Spinal cord (tissue), 10 donors: ENCODE measurements around the gene HOXB13. TPM values are rescaled to one million over a fixed set of nuclear protein-coding genes. Genes with fewer than 3 reads are reported as not detected.

Experiments
- DNase-seq, 6 donors: peaks; one replicate each; pipeline versions ENCODE4 v3.0.0 to v3.0.0-alpha.2; 2013 to 2015; ENCODE audit warnings: low spot score in 6 of 6, low read depth in 4 of 6
- H3K27ac ChIP-seq: one replicate; pipeline ENCODE4 v1.5.1; 2013; ENCODE audit warnings: low read depth, low read length, control low read depth
- H3K27me3 ChIP-seq: one replicate; pipeline ENCODE4 v1.6.1; 2013; ENCODE audit warnings: low read length; ENCODE audit not compliant: control insufficient read depth, insufficient read depth
- H3K36me3 ChIP-seq: one replicate; pipeline ENCODE4 v1.6.1; 2013; ENCODE audit warnings: low read length; ENCODE audit not compliant: control insufficient read depth, insufficient read depth
- H3K4me1 ChIP-seq: one replicate; pipeline ENCODE4 v1.6.1; 2013; ENCODE audit warnings: low read length; ENCODE audit not compliant: control insufficient read depth, insufficient read depth
- H3K4me3 ChIP-seq: one replicate; pipeline ENCODE4 v1.5.1; 2013; ENCODE audit warnings: low read depth, low read length, control low read depth
- H3K9me3 ChIP-seq: one replicate; pipeline ENCODE4 v1.6.1; 2013; ENCODE audit warnings: low read length; ENCODE audit not compliant: control insufficient read depth, insufficient read depth
- WGBS: methylation state at CpG from one replicate; pipeline ENCODE4 v1.1.5; 2013; ENCODE audit warnings: missing lambda C conversion rate; ENCODE audit not compliant: insufficient coverage; 5-methylcytosine and 5-hydroxymethylcytosine counted together
- polyA plus RNA-seq, 2 donors: library from polyadenylated mRNA; unstranded; fragments of 120-200 nt; gene quantifications; one replicate each; pipeline ENCODE4 v1.2.1, GENCODE V29; 2013; ENCODE audit not compliant: insufficient read length in 2 of 2
- total RNA-seq, 2 donors: library from RNA; depleted of rRNA in 1 of 2; stranded (reverse); fragments of 120-200 nt in 1 of 2; fragments of >200 nt in 1 of 2; gene quantifications; one replicate each; pipeline versions ENCODE4 v1.2.3 to v1.2.4, GENCODE V29; 2013 to 2014
- donor health status: healthy.

HOXB13 gene
- total and polyA plus RNA-seq, 4 donors, result 0.40 TPM; not detected in 3

DNA sequence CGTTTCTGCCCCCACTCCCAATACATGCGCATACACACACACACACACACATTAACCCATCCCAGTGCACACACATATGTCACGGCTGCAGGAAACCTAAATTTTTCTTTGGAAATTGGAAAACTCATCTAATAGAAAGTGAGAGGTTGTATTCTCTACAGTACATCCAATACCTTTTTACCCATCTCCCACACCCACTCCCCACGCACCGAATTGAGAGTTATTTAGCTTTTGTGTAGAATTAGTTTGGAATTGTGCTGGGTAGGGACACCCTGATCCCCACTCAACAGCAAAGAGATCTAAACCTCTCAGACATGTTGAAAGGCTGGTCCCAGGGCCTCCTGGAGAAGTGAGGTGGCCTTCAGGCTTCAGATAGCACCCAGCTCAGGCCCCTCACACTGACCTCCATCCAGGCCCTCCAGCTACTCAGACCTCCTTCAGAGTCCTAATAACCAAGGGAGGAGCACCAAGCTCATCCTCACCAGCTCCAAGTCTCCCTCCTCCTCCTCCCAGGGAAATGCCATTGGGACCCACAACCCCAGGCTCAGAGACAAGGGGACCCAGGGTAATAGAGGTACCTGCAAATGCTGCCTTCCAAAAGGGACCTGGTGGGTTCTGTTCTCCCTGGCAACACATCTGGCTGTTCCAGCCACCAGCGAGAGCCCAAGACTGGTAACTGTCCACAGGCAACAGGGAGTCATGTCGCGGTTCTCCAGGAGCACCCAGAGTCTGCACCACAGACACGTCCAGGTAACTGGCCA lies 955 bp downstream of the HOXB13 start:
- peaks cover 100% of the 10 kb centered on the region for H3K27me3 ChIP-seq
- WGBS, result 27% methylated on average over 6 of the region's 9 CpGs
- H3K4me1 ChIP-seq, result peaks cover 43% of the 10 kb centered on the region
- H3K36me3 ChIP-seq, result no peaks in the 10 kb centered on the region
- no peak overlapping the region for H3K27ac ChIP-seq
- H3K4me3 ChIP-seq, result no peak overlapping the region
- H3K9me3 ChIP-seq, result no peaks in the 10 kb centered on the region
- no peak for DNase-seq

DNA sequence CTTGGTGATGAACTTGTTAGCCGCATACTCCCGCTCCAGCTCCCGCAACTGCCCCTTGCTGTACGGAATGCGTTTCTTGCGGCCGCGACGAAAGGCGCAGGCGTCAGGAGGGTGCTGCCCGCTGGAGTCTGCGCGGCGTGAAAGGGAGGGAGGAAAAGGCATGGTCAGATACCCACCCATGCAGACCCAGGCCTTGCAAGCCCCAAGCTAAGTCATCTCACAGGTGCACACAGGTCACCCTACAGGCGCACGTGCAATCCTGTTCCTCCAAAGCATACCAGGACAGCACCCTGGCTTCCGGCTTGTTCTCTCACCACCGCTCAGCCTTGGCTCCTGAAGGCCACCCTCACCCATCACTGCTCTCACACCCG lies 1.6 kb downstream of the HOXB13 start:
- WGBS, result 7% methylated on average over 20 of the region's 20 CpGs
- H3K4me1 ChIP-seq, result peaks cover 45% of the 10 kb centered on the region
- H3K9me3 ChIP-seq, result no peaks in the 10 kb centered on the region

GRCh38 chr17:48726114-48726915 lies 2.2 kb downstream of the HOXB13 start:
- 20% methylated on average over 13 of the region's 20 CpGs for WGBS
- Histone ChIP-seq H3K4me1 (peaks cover 45% of the 10 kb centered on the region), H3K27me3 (peaks cover 100% of the 10 kb centered on the region), H3K27ac (no peak overlapping the region), H3K36me3 (no peaks in the 10 kb centered on the region), H3K9me3 (no peaks in the 10 kb centered on the region), H3K4me3 (no peak overlapping the region)
- peak in 1 of 6 donors; percentile 25 for DNase-seq

More for the DNA sequence above, 1.6 kb downstream of the HOXB13 start:
- Histone ChIP-seq H3K4me3 (no peak overlapping the region), H3K27ac (no peak overlapping the region), H3K36me3 (no peaks in the 10 kb centered on the region), H3K27me3 (peaks cover 100% of the 10 kb centered on the region)
- no peak for DNase-seq

DNA sequence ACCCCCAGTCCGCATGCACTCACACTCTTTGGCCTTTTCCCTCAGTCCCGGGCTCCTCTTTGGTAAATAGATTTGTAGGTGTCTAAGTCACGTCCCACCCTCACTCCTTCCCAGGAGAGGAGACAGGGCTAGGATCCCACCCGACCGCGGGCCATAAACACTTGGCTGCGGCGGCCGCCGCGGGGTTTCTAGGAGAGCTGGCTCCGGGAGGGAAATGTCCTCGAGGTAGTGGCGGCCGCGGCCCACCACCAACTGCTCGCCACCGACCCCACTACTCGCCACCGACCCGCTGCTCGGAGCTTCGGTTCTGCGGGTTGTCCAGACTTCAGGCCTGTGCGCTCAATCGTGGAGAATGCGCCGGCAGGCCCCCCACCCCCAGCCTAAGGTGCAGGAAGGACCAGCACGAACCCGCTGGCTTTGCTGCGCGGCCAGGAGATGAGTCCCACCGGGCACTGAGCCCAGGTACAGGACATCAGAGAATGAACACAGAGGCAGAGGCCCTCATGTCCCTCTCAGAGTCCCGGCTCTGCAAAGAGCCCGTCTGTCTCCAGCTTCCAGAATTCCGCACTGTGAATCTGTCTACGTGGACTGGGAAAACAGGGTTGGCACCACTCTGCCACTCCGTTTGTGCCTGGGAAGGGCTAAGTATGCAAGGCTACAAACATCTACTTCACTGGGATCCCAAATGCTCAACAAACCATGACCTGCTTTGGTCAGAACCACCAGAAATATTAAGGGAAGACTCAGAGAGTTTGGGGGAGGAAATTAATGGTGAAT lies 3.1 kb downstream of the HOXB13 start:
- no peak for DNase-seq
- Histone ChIP-seq H3K4me1 (peaks cover 45% of the 10 kb centered on the region), H3K9me3 (no peaks in the 10 kb centered on the region), H3K27me3 (peaks cover 100% of the 10 kb centered on the region), H3K27ac (no peak overlapping the region), H3K36me3 (no peaks in the 10 kb centered on the region), H3K4me3 (no peak overlapping the region)
- WGBS, result 3% methylated on average over 34 of the region's 38 CpGs

GRCh38 chr17:48725004-48725287 lies 3.6 kb downstream of the HOXB13 start:
- 4% methylated on average over 14 of the region's 16 CpGs for WGBS
- H3K4me1 ChIP-seq, result peaks cover 47% of the 10 kb centered on the region
- no peak for DNase-seq
- no peaks in the 10 kb centered on the region for H3K9me3 ChIP-seq
- H3K27me3 ChIP-seq, result peaks cover 100% of the 10 kb centered on the region
- no peak overlapping the region for H3K4me3 ChIP-seq
- H3K36me3 ChIP-seq, result no peaks in the 10 kb centered on the region
- no peak overlapping the region for H3K27ac ChIP-seq

- whole genome bisulfite sequencing, result 5% methylated on average over 19 of the region's 32 CpGs
These were observed 4.1 kb downstream of the HOXB13 start for GRCh38 chr17:48724251-48725003.

DNA sequence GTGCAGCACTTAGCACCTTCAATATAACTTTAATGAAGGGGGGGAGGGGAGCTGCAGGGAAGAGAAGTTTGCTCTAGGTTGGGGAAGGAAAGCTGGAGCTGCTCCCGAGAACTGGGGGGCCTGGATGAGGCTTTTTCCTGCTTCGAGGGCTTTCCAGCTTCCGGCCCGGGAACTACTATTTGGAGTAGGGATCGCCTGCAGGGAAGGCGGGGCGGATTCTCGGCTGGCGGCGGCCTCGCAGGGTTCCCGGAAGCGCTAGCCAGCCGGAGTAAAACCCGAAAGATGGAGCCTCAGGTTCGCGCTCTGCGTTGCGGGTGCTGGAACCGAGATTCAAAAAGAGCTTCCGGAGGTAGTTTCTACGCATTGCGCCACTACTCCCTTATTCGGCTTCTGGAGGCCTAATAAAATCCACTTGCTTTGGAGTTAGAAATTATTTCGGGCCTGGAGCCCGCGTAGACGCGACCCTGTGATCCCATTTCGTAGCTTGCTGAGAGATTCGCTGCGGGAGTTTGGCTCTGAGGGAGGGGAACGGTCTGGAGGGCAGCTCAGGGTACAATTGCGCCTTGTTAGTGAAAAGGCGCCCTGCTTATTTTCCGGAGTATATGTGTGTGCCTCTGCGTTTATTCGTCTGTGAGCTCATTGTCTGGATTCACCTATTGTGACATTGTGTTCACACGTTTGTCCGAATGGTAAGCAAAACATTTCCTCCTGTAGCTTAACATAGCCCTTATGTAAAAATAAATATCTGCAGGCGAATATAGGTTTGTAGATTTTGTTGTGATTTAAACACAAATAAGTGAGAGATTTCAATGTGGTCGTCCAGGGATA lies 4.9 kb downstream of the HOXB13 start:
- peak in 1 of 6 donors; percentile 61 for DNase-seq
- Histone ChIP-seq H3K4me1 (peaks cover 52% of the 10 kb centered on the region), H3K27ac (no peak overlapping the region), H3K9me3 (no peaks in the 10 kb centered on the region), H3K4me3 (no peak overlapping the region), H3K27me3 (peaks cover 100% of the 10 kb centered on the region), H3K36me3 (no peaks in the 10 kb centered on the region)
- 2% methylated on average over 34 of the region's 42 CpGs for WGBS

More at GRCh38 chr17:48724251-48725003, 4.1 kb downstream of the HOXB13 start:
- Histone ChIP-seq H3K4me3 (no peak overlapping the region), H3K36me3 (no peaks in the 10 kb centered on the region), H3K27ac (no peak overlapping the region), H3K4me1 (peaks cover 51% of the 10 kb centered on the region), H3K9me3 (no peaks in the 10 kb centered on the region), H3K27me3 (peaks cover 100% of the 10 kb centered on the region)
- peak in 5 of 6 donors; percentile 65 to 95 (median 77) for DNase-seq

DNA sequence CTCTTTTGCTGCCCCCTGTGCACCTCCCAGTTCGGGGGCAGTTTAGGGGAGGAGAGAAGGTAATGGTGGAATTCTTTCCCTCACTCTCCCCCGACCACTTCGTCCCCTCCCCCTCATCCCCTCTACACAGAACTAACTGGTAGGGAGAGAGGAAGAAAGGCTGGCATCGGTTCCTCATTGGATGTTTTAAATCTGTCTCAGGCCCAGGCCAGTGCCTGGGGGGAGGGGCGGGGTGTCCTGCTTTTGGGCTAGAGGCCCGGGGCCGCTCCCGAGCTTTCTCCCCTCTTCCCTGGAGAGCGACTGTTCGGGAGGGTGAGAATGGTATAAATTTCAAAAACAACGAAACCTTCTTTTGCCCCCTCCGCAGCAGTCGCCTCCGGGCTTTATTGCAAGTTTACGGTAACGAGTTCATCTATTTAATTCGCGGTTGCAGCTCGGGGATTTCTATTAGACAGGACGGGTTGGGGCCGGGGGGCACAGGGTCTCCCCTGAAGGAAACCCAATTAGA lies 5.6 kb downstream of the HOXB13 start, which contains the start of gene PRAC2:
PRAC2 (plus strand) TSS at position 271 of the 508 bp plus-strand sequence. CDS start 1,226 bp downstream, outside the sequence.
- no peak for DNase-seq
- H3K27ac ChIP-seq, result no peak within 1 kb of the TSS
- peaks cover 100% of the 10 kb centered on the region for H3K27me3 ChIP-seq
- no peak within 1 kb of the TSS for H3K4me3 ChIP-seq
- peaks cover 48% of the 10 kb centered on the region for H3K4me1 ChIP-seq
- H3K36me3 ChIP-seq, result no peaks in the 10 kb centered on the region
- H3K9me3 ChIP-seq, result no peaks in the 10 kb centered on the region
- 2% methylated on average over 9 of the region's 21 CpGs for WGBS
